GM12865 (cell line): ENCODE data around the gene CCSER1.
"Not testable (repeated sequence)": the region's sequence is repeated elsewhere in the genome, so short reads cannot be mapped to it uniquely, and the experiment has no call there.

Experiments
- DNase-seq: peaks from one replicate; pipeline ENCODE4 v3.0.0; 2010; ENCODE audit warnings: low read depth
- H3K4me3 ChIP-seq: 2 replicates; pipeline ENCODE4 v1.5.1; 2011; ENCODE audit warnings: mild to moderate bottlenecking, low read depth, low read length, control low read depth
- TF ChIP-seq, protein P1 (sequence below): IDR thresholded peaks from 2 replicates; pipeline ENCODE4 v1.5.1; 2011; ENCODE audit warnings: low read length, control low read depth, low read depth, inconsistent platforms; ENCODE audit not compliant: insufficient read depth; ENCODE audit errors: missing control alignments

CCSER1 gene

DNA sequence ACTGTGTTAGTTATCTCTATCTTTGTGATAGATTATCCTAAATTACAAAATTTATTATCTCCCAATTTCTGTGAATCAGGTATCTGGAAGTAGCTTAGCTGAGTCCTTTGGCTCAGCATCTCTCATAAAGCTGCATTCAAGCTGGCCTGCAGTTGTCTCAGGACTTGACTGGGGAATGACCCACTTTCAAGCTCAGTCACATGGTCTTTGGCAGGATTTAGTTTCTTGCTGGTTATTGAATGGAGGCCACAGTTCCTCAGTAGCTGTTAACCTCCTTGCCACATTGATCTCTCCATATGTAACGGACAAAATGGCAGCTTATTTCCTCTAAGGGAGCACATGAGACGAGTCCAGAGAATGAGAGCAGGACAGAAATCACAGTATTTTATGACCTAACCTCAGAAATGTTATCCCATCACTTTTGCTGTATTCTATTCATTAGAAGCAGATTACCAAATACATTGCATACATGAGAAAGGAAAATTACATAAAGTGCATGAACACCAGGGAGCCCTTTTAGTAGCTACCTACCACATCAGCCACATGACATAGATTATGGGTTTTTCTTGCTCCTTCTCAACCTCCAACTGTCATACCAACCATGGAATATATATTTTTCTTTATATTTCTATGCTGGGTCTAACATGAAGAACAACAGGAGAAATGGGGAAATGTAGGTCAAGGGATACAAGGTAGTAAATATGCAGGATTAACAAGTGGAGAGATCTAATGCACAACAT lies 730.1 kb downstream of the CCSER1 start:
- TF ChIP-seq, protein P1, sequence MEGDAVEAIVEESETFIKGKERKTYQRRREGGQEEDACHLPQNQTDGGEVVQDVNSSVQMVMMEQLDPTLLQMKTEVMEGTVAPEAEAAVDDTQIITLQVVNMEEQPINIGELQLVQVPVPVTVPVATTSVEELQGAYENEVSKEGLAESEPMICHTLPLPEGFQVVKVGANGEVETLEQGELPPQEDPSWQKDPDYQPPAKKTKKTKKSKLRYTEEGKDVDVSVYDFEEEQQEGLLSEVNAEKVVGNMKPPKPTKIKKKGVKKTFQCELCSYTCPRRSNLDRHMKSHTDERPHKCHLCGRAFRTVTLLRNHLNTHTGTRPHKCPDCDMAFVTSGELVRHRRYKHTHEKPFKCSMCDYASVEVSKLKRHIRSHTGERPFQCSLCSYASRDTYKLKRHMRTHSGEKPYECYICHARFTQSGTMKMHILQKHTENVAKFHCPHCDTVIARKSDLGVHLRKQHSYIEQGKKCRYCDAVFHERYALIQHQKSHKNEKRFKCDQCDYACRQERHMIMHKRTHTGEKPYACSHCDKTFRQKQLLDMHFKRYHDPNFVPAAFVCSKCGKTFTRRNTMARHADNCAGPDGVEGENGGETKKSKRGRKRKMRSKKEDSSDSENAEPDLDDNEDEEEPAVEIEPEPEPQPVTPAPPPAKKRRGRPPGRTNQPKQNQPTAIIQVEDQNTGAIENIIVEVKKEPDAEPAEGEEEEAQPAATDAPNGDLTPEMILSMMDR: no peak
- DNase-seq: no peak
- H3K4me3 ChIP-seq: no peak overlapping the region

- H3K4me3 ChIP-seq: no peak overlapping the region
Observed at GRCh38 chr4:90875791-90876190, 748.6 kb downstream of the CCSER1 start.

DNA sequence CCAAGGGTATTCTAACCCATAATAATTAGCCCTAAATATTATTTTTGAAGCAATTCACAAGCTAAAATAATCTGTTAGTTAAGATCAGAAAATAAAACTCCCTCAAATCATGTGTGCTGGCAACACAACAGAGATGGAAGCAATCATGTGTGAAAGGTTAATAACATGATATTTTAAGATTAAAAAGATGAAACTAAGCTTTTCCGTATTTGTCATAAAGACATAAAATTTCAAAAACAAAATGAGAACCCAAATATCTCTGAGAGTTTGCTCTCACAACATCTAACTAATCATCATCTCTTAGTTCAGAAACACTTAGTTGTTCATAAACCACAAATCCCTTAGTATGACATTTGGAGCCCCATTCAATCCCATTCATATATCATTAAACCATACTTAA lies 749.1 kb downstream of the CCSER1 start:
- TF ChIP-seq, protein P1: no peak
- DNase-seq: no peak
- no peak overlapping the region for H3K4me3 ChIP-seq

More at GRCh38 chr4:90875791-90876190, 748.6 kb downstream of the CCSER1 start:
- TF ChIP-seq, protein P1: no peak
- DNase-seq: no peak

DNA sequence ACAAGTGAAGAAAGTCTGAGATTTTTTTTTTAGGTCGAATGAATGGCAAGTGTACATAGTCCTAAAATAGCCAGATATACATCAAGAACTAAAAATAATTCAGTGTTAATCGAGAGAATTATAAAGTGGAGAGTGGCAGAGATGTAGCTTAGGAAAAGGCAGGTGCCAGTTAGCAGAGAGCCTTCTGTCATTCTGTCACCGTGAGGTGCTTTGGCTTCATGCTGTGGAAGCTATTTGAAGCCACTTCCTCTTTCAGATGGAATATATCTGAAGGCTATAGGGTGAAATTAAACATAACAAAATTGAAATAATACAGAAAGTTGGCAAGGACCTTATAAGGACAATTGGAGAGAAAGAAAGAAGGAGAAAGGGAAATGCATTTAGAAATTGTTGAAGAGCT lies 756.3 kb downstream of the CCSER1 start:
- DNase-seq: no peak
- TF ChIP-seq, protein P1: no peak
- no peak overlapping the region for H3K4me3 ChIP-seq

DNA sequence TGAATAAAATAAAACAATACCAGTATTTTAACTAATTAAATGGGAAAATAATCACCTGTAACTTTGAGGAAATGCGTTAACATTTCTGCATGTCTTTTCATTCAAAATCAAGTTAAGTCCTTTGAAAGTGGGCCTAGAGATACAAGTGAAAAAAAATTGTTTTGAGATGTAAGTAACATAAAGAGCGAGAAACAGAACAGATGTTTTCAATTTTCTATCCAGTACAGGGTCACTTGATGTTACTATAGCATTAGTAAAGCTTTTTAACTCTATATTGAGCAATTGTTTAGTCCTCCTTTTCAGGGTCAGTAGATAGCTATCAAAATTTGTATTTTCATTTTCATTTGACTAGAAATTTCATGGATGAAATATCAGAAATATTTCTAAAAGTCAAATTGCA lies 761.4 kb downstream of the CCSER1 start:
- TF ChIP-seq, protein P1: no peak
- H3K4me3 ChIP-seq: no peak overlapping the region
- DNase-seq: no peak

- H3K4me3 ChIP-seq: no peak overlapping the region
- DNase-seq: no peak
- TF ChIP-seq, protein P1: no peak
Observed at GRCh38 chr4:90889171-90889570, 762.0 kb downstream of the CCSER1 start.

DNA sequence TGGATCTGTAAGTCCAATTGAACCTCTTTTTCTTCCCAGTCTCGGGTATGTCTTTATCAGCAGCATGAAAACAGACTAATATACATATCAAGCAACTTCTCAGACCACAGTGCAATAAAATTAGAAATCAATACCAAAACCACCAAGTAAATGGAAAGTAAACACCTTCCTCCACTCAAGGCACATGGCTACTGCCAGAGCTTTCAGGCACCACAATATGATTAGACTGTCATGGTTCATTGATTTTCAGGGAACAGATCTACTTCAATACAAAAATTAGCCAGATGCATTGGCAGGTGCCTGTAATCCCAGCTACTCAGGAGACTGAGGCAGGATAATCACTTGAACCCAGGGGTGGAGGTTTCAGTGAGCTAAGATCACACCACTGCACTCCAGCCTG lies 776.2 kb downstream of the CCSER1 start:
- DNase-seq, H3K4me3 ChIP-seq: not testable (repeated sequence)
